GM23338 (cell line): ENCODE measurements around the gene SHPK. TPM values are rescaled to one million over a fixed set of nuclear protein-coding genes. Genes with fewer than 3 reads are reported as not detected.

ENCODE experiments used
- EZH2 ChIP-seq: fragments of 200-600 bp; sonication (generic); IDR thresholded peaks from one replicate; pipeline ENCODE4 v1.8.0; 2017; ENCODE audit warnings: antibody characterized with exemption, mild to moderate bottlenecking, low read depth; ENCODE audit not compliant: unreplicated experiment
- NANOG ChIP-seq: IDR thresholded peaks from 2 replicates; pipeline ENCODE4 v1.6.1; 2016; ENCODE audit warnings: antibody characterized with exemption, borderline replicate concordance
- POLR2AphosphoS5 ChIP-seq: IDR thresholded peaks from 2 replicates; pipeline ENCODE4 v1.6.1; 2016; ENCODE audit warnings: antibody characterized with exemption, low read depth
- STAT1 ChIP-seq: IDR thresholded peaks from one replicate; pipeline ENCODE4 v1.6.1; 2016; ENCODE audit warnings: antibody characterized with exemption; ENCODE audit not compliant: unreplicated experiment
- polyA plus RNA-seq: library from polyadenylated mRNA; unstranded; fragments of >200 nt; fragmentation: Nextera tagmentation; extraction: Ambion mirVana; gene quantifications from 2 replicates; pipeline ENCODE4 v1.2.1, GENCODE V29; 2016
- total RNA-seq: library from RNA; depleted of rRNA; stranded (reverse); fragments of >200 nt; shearing (Covaris generic); gene quantifications from 2 replicates; pipeline ENCODE4 v1.2.3, GENCODE V29; 2014
- TF ChIP-seq, protein P1 (sequence below): fragments of 250-450 bp; sonication (Bioruptor Pico); IDR thresholded peaks from 2 replicates; pipeline ENCODE4 v1.5.0; 2020; ENCODE audit warnings: mild to moderate bottlenecking, moderate library complexity
- TF ChIP-seq, protein P2 (sequence below): IDR thresholded peaks from one replicate; pipeline ENCODE4 v1.6.1; 2018; ENCODE audit warnings: antibody characterized with exemption; ENCODE audit not compliant: unreplicated experiment
- TF ChIP-seq, protein P3 (sequence below): IDR thresholded peaks from 2 replicates; pipeline ENCODE4 v1.6.1; 2016; ENCODE audit warnings: antibody characterized with exemption

The SHPK gene
- total and polyA plus RNA-seq, 2 experiments from 2014 or later, result 11.5 to 34.3 TPM

DNA sequence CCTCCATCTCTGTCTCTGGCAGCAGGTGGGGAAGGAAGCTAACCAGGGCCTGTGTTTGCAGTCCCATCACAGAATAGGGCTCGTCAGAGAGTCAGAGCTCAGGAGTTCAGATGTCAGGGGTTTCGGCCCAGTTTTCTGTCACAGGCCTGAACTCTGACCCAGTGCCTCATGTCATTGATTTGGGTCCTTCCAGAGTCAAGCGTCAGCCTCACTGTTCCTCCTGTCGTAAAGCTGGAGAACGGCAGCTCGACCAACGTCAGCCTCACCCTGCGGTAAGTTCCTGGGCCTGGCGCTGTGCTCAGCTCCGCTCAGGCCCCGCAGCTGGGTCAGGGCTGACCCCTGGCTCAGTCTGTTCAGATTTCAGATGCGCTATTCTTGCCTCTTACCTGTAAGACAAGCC, 11.2 kb upstream of the SHPK start (continued):
- TF ChIP-seq, protein P1, sequence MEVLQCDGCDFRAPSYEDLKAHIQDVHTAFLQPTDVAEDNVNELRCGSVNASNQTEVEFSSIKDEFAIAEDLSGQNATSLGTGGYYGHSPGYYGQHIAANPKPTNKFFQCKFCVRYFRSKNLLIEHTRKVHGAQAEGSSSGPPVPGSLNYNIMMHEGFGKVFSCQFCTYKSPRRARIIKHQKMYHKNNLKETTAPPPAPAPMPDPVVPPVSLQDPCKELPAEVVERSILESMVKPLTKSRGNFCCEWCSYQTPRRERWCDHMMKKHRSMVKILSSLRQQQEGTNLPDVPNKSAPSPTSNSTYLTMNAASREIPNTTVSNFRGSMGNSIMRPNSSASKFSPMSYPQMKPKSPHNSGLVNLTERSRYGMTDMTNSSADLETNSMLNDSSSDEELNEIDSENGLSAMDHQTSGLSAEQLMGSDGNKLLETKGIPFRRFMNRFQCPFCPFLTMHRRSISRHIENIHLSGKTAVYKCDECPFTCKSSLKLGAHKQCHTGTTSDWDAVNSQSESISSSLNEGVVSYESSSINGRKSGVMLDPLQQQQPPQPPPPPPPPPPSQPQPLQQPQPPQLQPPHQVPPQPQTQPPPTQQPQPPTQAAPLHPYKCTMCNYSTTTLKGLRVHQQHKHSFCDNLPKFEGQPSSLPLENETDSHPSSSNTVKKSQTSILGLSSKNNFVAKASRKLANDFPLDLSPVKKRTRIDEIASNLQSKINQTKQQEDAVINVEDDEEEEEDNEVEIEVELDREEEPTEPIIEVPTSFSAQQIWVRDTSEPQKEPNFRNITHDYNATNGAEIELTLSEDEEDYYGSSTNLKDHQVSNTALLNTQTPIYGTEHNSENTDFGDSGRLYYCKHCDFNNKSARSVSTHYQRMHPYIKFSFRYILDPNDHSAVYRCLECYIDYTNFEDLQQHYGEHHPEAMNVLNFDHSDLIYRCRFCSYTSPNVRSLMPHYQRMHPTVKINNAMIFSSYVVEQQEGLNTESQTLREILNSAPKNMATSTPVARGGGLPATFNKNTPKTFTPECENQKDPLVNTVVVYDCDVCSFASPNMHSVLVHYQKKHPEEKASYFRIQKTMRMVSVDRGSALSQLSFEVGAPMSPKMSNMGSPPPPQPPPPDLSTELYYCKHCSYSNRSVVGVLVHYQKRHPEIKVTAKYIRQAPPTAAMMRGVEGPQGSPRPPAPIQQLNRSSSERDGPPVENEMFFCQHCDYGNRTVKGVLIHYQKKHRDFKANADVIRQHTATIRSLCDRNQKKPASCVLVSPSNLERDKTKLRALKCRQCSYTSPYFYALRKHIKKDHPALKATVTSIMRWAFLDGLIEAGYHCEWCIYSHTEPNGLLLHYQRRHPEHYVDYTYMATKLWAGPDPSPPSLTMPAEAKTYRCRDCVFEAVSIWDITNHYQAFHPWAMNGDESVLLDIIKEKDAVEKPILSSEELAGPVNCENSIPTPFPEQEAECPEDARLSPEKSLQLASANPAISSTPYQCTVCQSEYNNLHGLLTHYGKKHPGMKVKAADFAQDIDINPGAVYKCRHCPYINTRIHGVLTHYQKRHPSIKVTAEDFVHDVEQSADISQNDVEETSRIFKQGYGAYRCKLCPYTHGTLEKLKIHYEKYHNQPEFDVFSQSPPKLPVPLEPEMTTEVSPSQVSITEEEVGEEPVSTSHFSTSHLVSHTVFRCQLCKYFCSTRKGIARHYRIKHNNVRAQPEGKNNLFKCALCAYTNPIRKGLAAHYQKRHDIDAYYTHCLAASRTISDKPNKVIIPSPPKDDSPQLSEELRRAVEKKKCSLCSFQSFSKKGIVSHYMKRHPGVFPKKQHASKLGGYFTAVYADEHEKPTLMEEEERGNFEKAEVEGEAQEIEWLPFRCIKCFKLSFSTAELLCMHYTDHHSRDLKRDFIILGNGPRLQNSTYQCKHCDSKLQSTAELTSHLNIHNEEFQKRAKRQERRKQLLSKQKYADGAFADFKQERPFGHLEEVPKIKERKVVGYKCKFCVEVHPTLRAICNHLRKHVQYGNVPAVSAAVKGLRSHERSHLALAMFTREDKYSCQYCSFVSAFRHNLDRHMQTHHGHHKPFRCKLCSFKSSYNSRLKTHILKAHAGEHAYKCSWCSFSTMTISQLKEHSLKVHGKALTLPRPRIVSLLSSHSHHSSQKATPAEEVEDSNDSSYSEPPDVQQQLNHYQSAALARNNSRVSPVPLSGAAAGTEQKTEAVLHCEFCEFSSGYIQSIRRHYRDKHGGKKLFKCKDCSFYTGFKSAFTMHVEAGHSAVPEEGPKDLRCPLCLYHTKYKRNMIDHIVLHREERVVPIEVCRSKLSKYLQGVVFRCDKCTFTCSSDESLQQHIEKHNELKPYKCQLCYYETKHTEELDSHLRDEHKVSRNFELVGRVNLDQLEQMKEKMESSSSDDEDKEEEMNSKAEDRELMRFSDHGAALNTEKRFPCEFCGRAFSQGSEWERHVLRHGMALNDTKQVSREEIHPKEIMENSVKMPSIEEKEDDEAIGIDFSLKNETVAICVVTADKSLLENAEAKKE (CRISPR knock-in tag), result no peak
- no peak for TF ChIP-seq STAT1
- TF ChIP-seq, protein P2, sequence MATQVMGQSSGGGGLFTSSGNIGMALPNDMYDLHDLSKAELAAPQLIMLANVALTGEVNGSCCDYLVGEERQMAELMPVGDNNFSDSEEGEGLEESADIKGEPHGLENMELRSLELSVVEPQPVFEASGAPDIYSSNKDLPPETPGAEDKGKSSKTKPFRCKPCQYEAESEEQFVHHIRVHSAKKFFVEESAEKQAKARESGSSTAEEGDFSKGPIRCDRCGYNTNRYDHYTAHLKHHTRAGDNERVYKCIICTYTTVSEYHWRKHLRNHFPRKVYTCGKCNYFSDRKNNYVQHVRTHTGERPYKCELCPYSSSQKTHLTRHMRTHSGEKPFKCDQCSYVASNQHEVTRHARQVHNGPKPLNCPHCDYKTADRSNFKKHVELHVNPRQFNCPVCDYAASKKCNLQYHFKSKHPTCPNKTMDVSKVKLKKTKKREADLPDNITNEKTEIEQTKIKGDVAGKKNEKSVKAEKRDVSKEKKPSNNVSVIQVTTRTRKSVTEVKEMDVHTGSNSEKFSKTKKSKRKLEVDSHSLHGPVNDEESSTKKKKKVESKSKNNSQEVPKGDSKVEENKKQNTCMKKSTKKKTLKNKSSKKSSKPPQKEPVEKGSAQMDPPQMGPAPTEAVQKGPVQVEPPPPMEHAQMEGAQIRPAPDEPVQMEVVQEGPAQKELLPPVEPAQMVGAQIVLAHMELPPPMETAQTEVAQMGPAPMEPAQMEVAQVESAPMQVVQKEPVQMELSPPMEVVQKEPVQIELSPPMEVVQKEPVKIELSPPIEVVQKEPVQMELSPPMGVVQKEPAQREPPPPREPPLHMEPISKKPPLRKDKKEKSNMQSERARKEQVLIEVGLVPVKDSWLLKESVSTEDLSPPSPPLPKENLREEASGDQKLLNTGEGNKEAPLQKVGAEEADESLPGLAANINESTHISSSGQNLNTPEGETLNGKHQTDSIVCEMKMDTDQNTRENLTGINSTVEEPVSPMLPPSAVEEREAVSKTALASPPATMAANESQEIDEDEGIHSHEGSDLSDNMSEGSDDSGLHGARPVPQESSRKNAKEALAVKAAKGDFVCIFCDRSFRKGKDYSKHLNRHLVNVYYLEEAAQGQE, result no peak
- no peak for TF ChIP-seq NANOG
- TF ChIP-seq POLR2AphosphoS5, result no peak
- TF ChIP-seq, protein P3, sequence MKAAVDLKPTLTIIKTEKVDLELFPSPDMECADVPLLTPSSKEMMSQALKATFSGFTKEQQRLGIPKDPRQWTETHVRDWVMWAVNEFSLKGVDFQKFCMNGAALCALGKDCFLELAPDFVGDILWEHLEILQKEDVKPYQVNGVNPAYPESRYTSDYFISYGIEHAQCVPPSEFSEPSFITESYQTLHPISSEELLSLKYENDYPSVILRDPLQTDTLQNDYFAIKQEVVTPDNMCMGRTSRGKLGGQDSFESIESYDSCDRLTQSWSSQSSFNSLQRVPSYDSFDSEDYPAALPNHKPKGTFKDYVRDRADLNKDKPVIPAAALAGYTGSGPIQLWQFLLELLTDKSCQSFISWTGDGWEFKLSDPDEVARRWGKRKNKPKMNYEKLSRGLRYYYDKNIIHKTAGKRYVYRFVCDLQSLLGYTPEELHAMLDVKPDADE, result no peak
- no peak for TF ChIP-seq EZH2
